ENCODE data around the gene TNNC2.

- TF ChIP-seq CTCF (IDR thresholded peaks at IDR 0.05; ENCODE audit: insufficient read depth, low read length, poor library complexity, severe bottlenecking) (no peak), EZH2phosphoT487 (conservative IDR thresholded peaks at IDR 0.05; ENCODE audit: low read length) (no peak)
These were observed 40.7 kb upstream of the TNNC2 start for GRCh38 chr20:45867819-45868176.

Data from SU-DHL-6 (cell line).